ENCODE measurements around the gene GTF2IRD1. TPM values are rescaled to one million over a fixed set of nuclear protein-coding genes. Genes with fewer than 3 reads are reported as not detected.

Gene GTF2IRD1
- polyA plus RNA-seq, 1 of the 3 experiments (the other 2 are of a cell fraction): 26.4 TPM

DNA sequence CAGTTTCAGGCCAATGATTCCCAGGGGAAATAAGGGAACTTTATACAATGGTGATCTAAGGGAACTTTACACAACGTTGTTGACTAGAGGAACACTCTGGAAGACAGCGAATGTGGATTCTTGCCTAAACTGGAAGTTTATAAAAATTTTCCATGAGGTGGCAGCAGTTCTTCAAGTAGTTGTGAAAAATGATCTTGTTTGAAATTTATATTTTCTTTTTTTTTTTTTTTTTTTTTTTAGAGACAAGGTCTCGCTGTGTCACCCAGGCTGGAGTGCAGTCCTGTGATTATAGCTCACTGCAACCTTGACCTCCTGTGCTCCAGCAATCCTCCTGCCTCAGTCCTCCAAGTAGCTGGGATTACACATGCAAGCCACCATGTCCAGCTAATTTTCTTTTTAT is 171.7 kb downstream of the GTF2IRD1 start:
- CTCF ChIA-PET: interaction anchor here (1.0 to 1.7 kb wide), 3 partner anchors 13 to 212 kb away, joined by 3 to 4 read pairs (median 3); no protein-coding TSS in a partner anchor
- WGBS (ENCODE audit: low lambda C conversion rate): 65% methylated on average over 3 of the region's 3 CpGs
- H3K27ac ChIP-seq (ENCODE audit: low read depth in 2 of 2, low read length in 1 of 2): no peak overlapping the region

More for the DNA sequence above, 171.7 kb downstream of the GTF2IRD1 start:
- no peak overlapping the region for H3K4me2 ChIP-seq
- peaks cover 6% of the 10 kb centered on the region for H3F3A ChIP-seq (replicated peaks; ENCODE audit: insufficient read depth)
- peak overlapping the region; percentile 77 for H2AFZ ChIP-seq (ENCODE audit: low read depth)
- no peaks in the 10 kb centered on the region for H3K9me3 ChIP-seq
- H3K4me3 ChIP-seq (ENCODE audit: low read depth in 2 of 2, low read length in 1 of 2): no peak overlapping the region
- H3K79me2 ChIP-seq (ENCODE audit: insufficient read depth): no peaks in the 10 kb centered on the region
- no peaks in the 10 kb centered on the region for H4K20me1 ChIP-seq (ENCODE audit: insufficient read depth)
- H3K9me2 ChIP-seq: no peaks in the 10 kb centered on the region
- no peak for DNase-seq
- POLR2A ChIA-PET: no interaction called here
- H3K27me3 ChIP-seq (ENCODE audit: insufficient read depth): no peaks in the 10 kb centered on the region
- TF ChIP-seq GABPA (IDR thresholded peaks at IDR 0.05; ENCODE audit: low read depth): no peak
- no peak for TF ChIP-seq EZH2phosphoT487 (IDR thresholded peaks at IDR 0.05; ENCODE audit: borderline replicate concordance, low read depth)
- TF ChIP-seq MEF2A (IDR thresholded peaks at IDR 0.05; ENCODE audit: borderline replicate concordance, low read depth): no peak
- TF ChIP-seq TEAD4 (IDR thresholded peaks at IDR 0.05; ENCODE audit: borderline replicate concordance, insufficient read depth): no peak
- TF ChIP-seq YY1 (IDR thresholded peaks at IDR 0.05; ENCODE audit: low read depth): no peak
- TF ChIP-seq CTCF (IDR thresholded peaks at IDR 0.05): peak; percentile 51
- no peak for TF ChIP-seq MAX (IDR thresholded peaks at IDR 0.05; ENCODE audit: low read depth)
- no peak for TF ChIP-seq TCF12 (IDR thresholded peaks at IDR 0.05)
- TF ChIP-seq, protein P1, sequence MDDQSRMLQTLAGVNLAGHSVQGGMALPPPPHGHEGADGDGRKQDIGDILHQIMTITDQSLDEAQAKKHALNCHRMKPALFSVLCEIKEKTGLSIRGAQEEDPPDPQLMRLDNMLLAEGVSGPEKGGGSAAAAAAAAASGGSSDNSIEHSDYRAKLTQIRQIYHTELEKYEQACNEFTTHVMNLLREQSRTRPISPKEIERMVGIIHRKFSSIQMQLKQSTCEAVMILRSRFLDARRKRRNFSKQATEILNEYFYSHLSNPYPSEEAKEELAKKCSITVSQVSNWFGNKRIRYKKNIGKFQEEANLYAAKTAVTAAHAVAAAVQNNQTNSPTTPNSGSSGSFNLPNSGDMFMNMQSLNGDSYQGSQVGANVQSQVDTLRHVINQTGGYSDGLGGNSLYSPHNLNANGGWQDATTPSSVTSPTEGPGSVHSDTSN (IDR thresholded peaks at IDR 0.05): no peak
- TF ChIP-seq RAD21 (IDR thresholded peaks at IDR 0.05; ENCODE audit: low read length): peak; percentile 55
- no peak for TF ChIP-seq TAF1 (IDR thresholded peaks at IDR 0.05; ENCODE audit: borderline replicate concordance, low read depth, low read length)
- no peak for TF ChIP-seq POLR2AphosphoS5 (IDR thresholded peaks at IDR 0.05; ENCODE audit: low read depth, low read length)
- TF ChIP-seq FOXM1 (IDR thresholded peaks at IDR 0.05; ENCODE audit: low read depth): no peak
- no peak for TF ChIP-seq FOXJ3 (CRISPR knock-in tag; IDR thresholded peaks at IDR 0.05)
- TF ChIP-seq EP300 (IDR thresholded peaks at IDR 0.05; ENCODE audit: borderline replicate concordance in 1 of 2, low read depth in 1 of 2, low read length in 1 of 2): no peak
- peak; percentile 40 for TF ChIP-seq SMC3 (IDR thresholded peaks at IDR 0.05; ENCODE audit: low read depth, low read length)
- no peak overlapping the region for H3K9ac ChIP-seq
- H3K4me1 ChIP-seq (ENCODE audit: control insufficient read depth in 1 of 2, insufficient read depth in 2 of 2, low read depth in 1 of 2, low read length in 1 of 2): peaks cover 0 to 2% of the 10 kb centered on the region in 2 experiments; a peak in 1 of 4 replicates
- H3K36me3 ChIP-seq (replicated peaks in 1 of 2; ENCODE audit: control insufficient read depth in 1 of 2, insufficient read depth in 2 of 2, low read length in 1 of 2): no peaks in the 10 kb centered on the region
